ENCODE results near the gene GSTM5. TPM values are rescaled to one million over a fixed set of nuclear protein-coding genes. Genes with fewer than 3 reads are reported as not detected.
A peak's percentile ranks its signal among the peaks of the same experiment; 100 is the strongest.

The GSTM5 gene
- total RNA-seq, 1 experiment from 2014 or later, result not detected

DNA sequence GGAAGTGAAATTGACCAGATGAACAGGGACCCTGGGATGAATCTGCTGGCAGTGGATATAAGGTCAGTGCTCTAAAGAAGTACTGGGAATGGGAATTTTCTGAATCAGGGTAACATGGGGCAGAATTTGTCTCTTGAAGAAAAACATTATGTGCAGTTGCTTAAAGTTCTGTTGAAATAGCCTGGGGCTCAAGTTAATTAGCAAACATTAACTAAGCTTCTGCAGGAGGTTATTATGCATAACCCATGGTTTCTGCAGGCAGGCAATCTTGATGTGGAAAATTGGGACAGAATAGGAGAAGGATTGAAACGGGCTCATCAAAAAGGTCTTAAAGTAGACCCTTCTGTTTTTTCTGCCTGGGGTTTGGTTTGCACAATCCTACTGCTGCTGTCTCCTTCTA, 14.0 kb downstream of the GSTM5 start:
- Histone ChIP-seq H4K20me1 (ENCODE audit: insufficient read depth) (no peaks in the 10 kb centered on the region), H3F3A (ENCODE audit: insufficient read depth, low read depth) (peaks cover 3% of the 10 kb centered on the region; the same call in 1 of the 2 replicates), H3K27ac (no peak overlapping the region), H3K9me3 (ENCODE audit: insufficient read depth, low read depth) (peaks cover 10% of the 10 kb centered on the region; the same call in 1 of the 2 replicates), H3K4me3 (no peak overlapping the region), H3K27me3 (ENCODE audit: insufficient read depth, low read depth) (no peaks in the 10 kb centered on the region), H3K4me2 (0 out of 2 replicates have a peak overlapping the region, but pooled peaks have one; percentile 0), H3K4me1 (replicated peaks; ENCODE audit: insufficient read depth) (peaks cover 7% of the 10 kb centered on the region), H2AFZ (no peak overlapping the region), H3K79me2 (ENCODE audit: low read depth) (no peaks in the 10 kb centered on the region), H3K36me3 (ENCODE audit: low read depth) (no peaks in the 10 kb centered on the region), H3K9me2 (ENCODE audit: insufficient read depth) (no peaks in the 10 kb centered on the region)
- intact Hi-C loops (cut with micrococcal nuclease; ENCODE audit: unreplicated experiment), result no loop called here
- ChIA-PET CTCF (no interaction called here), POLR2A (ENCODE audit: unreplicated experiment) (no interaction called here)
- DNase-seq, result no peak
- TF ChIP-seq CTCF (conservative IDR thresholded peaks at IDR 0.05), result no peak
- no peak for TF ChIP-seq EZH2 (IDR thresholded peaks at IDR 0.05; ENCODE audit: low read depth)
- no TSS peak for BruUV-seq (replicated peaks)

DNA sequence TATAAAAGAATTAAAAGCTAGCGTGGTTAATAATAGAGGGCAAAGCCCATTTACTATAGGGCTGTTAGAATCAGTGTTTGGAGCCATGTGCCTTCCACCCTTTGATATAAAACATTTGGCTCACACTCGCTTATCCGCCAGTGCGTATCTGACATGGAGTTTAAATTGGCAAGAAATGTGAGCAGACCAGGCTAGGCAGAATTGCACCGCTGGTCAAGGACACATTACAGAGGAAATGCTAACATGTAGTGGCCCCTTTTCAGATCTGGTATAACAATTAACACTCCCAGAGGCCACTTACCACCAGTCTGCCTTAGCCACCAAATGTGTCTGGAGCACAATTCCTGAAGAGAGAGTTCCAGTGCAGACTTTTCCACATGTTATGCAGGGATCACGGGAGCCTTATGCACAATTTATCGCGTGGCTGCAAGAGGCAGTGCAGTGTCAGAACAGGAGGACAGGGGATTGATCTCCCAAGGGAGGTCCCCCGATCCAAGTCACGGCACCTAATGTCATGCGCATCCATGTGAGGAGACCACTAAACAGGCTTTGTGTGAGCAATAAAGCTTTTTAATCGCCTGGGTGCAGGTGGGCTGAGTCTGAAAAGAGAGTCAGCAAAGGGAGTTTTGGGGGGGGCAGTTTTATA, 14.8 kb downstream of the GSTM5 start:
- H3K4me3 ChIP-seq, result no peak overlapping the region
- intact Hi-C loops (cut with micrococcal nuclease; ENCODE audit: unreplicated experiment), result no loop called here
- BruUV-seq (replicated peaks), result no TSS peak
- no peaks in the 10 kb centered on the region for H3K36me3 ChIP-seq (ENCODE audit: low read depth)
- H3K9me2 ChIP-seq (ENCODE audit: insufficient read depth), result no peaks in the 10 kb centered on the region
- no peak for TF ChIP-seq EZH2 (IDR thresholded peaks at IDR 0.05; ENCODE audit: low read depth)
- no peak for TF ChIP-seq CTCF (conservative IDR thresholded peaks at IDR 0.05)
- no peak overlapping the region for H3K4me2 ChIP-seq
- H4K20me1 ChIP-seq (ENCODE audit: insufficient read depth), result no peaks in the 10 kb centered on the region
- no peaks in the 10 kb centered on the region for H3K27me3 ChIP-seq (ENCODE audit: insufficient read depth, low read depth)
- no peak for DNase-seq
- H3K9me3 ChIP-seq (ENCODE audit: insufficient read depth, low read depth), result peaks cover 6% of the 10 kb centered on the region; the same call in 1 of the 2 replicates
- H2AFZ ChIP-seq, result no peak overlapping the region
- H3K4me1 ChIP-seq (replicated peaks; ENCODE audit: insufficient read depth), result peaks cover 5% of the 10 kb centered on the region
- no peak overlapping the region for H3K27ac ChIP-seq
- ChIA-PET CTCF (no interaction called here), POLR2A (ENCODE audit: unreplicated experiment) (no interaction called here)
- no peaks in the 10 kb centered on the region for H3K79me2 ChIP-seq (ENCODE audit: low read depth)
- H3F3A ChIP-seq (ENCODE audit: insufficient read depth, low read depth), result no peaks in the 10 kb centered on the region; the same call in 1 of the 2 replicates

DNA sequence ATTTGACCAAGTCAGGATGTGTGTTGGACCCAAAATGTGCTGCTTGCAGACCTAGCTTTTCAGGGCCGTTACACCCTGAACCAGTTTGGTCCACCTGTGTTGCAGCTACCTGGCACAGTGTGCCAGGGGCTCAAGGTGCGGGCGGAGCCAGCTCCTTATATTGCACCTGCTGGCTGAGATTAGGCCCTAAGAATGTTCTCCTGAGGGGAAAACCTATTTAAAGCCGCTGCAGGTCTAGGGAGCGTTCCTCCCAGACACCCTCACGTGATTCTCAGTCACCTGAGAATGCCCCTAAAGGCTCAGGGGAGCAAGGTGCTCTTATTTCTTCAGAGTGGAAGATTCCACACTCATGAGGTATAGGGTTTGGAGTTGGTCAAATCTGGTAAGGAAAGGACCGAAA, 16.8 kb downstream of the GSTM5 start:
- H3K9me2 ChIP-seq (ENCODE audit: insufficient read depth), result no peaks in the 10 kb centered on the region
- DNase-seq, result peak in 1 of 2 experiments; percentile 58
- H3K4me1 ChIP-seq (replicated peaks; ENCODE audit: insufficient read depth), result peaks cover 24% of the 10 kb centered on the region
- no peaks in the 10 kb centered on the region for H3K27me3 ChIP-seq (ENCODE audit: insufficient read depth, low read depth)
- POLR2A ChIA-PET (ENCODE audit: unreplicated experiment), result interaction anchor here (0.6 kb wide), 1 partner anchor 13 kb away, joined by 5 read pairs; no protein-coding TSS in a partner anchor
- no peaks in the 10 kb centered on the region for H3K79me2 ChIP-seq (ENCODE audit: low read depth)
- H3F3A ChIP-seq (ENCODE audit: insufficient read depth, low read depth), result peaks cover 18% of the 10 kb centered on the region; the same call in 1 of the 2 replicates
- no peak for TF ChIP-seq EZH2 (IDR thresholded peaks at IDR 0.05; ENCODE audit: low read depth)
- TF ChIP-seq CTCF (conservative IDR thresholded peaks at IDR 0.05), result no peak
- no peaks in the 10 kb centered on the region for H3K36me3 ChIP-seq (ENCODE audit: low read depth)
- H4K20me1 ChIP-seq (ENCODE audit: insufficient read depth), result no peaks in the 10 kb centered on the region
- H2AFZ ChIP-seq, result no peak overlapping the region
- no TSS peak for BruUV-seq (replicated peaks)
- H3K27ac ChIP-seq, result no peak overlapping the region
- CTCF ChIA-PET, result interaction anchor here (0.6 kb wide), 1 partner anchor 84 kb away, joined by 4 read pairs; no protein-coding TSS in a partner anchor
- intact Hi-C loops (cut with micrococcal nuclease; ENCODE audit: unreplicated experiment), result no loop called here
- no peaks in the 10 kb centered on the region for H3K9me3 ChIP-seq (ENCODE audit: insufficient read depth, low read depth)
- no peak overlapping the region for H3K4me3 ChIP-seq
- H3K4me2 ChIP-seq, result no peak overlapping the region
